Stomach smooth muscle (tissue), 2 donors: Measurements from ENCODE around the gene MYPOP.

Experiments
- H3K27ac ChIP-seq: one replicate; pipeline ENCODE4 v1.7.0; 2013; ENCODE audit warnings: mild to moderate bottlenecking, low read length, inconsistent platforms
- H3K27me3 ChIP-seq, 2 donors: one replicate each; pipeline ENCODE4 v1.7.0; 2013; ENCODE audit warnings: low read length in 2 of 2; ENCODE audit not compliant: insufficient read depth in 2 of 2, control insufficient read depth in 1 of 2
- H3K36me3 ChIP-seq, 2 donors: one replicate each; pipeline ENCODE4 v1.7.0; 2013; ENCODE audit warnings: low read length in 2 of 2; ENCODE audit not compliant: control insufficient read depth in 2 of 2, insufficient read depth in 2 of 2
- H3K4me1 ChIP-seq: one replicate; pipeline ENCODE4 v1.7.0; 2013; ENCODE audit warnings: low read length; ENCODE audit not compliant: control insufficient read depth, insufficient read depth
- H3K4me3 ChIP-seq, 2 donors: one replicate each; pipeline ENCODE4 v1.7.0; 2013; ENCODE audit warnings: low read length in 2 of 2
- H3K9ac ChIP-seq, 2 donors: one replicate each; pipeline ENCODE4 v1.7.0; 2013; ENCODE audit warnings: low read length in 2 of 2, mild to moderate bottlenecking in 1 of 2
- H3K9me3 ChIP-seq, 2 donors: one replicate each; pipeline ENCODE4 v1.7.0; 2013; ENCODE audit warnings: low read length in 2 of 2; ENCODE audit not compliant: control insufficient read depth in 2 of 2
- donor health status: healthy.
- donor health status: Pancreatic carcinoma.

Gene MYPOP

GRCh38 chr19:45882652-45883585 is 19.5 kb downstream of the MYPOP start:
- H3K36me3 ChIP-seq, result peaks cover 0 to 2% of the 10 kb centered on the region in 2 donors
- H3K4me3 ChIP-seq, result peak overlapping the region; percentile 25 to 60
- no peak overlapping the region for H3K27ac ChIP-seq
- H3K27me3 ChIP-seq, result peaks cover 0 to 6% of the 10 kb centered on the region in 2 donors
- peaks cover 46% of the 10 kb centered on the region for H3K4me1 ChIP-seq
- H3K9ac ChIP-seq, result peak overlapping the region; percentile 50 to 62
- no peaks in the 10 kb centered on the region for H3K9me3 ChIP-seq

GRCh38 chr19:45881909-45882528 is 20.4 kb downstream of the MYPOP start:
- Histone ChIP-seq H3K36me3 (peaks cover 0 to 2% of the 10 kb centered on the region in 2 donors), H3K9me3 (no peaks in the 10 kb centered on the region), H3K4me3 (peak overlapping the region in 1 of 2 donors; percentile 60), H3K9ac (peak overlapping the region; percentile 50 to 62), H3K27ac (no peak overlapping the region), H3K27me3 (peaks cover 0 to 10% of the 10 kb centered on the region in 2 donors), H3K4me1 (peaks cover 45% of the 10 kb centered on the region)

DNA sequence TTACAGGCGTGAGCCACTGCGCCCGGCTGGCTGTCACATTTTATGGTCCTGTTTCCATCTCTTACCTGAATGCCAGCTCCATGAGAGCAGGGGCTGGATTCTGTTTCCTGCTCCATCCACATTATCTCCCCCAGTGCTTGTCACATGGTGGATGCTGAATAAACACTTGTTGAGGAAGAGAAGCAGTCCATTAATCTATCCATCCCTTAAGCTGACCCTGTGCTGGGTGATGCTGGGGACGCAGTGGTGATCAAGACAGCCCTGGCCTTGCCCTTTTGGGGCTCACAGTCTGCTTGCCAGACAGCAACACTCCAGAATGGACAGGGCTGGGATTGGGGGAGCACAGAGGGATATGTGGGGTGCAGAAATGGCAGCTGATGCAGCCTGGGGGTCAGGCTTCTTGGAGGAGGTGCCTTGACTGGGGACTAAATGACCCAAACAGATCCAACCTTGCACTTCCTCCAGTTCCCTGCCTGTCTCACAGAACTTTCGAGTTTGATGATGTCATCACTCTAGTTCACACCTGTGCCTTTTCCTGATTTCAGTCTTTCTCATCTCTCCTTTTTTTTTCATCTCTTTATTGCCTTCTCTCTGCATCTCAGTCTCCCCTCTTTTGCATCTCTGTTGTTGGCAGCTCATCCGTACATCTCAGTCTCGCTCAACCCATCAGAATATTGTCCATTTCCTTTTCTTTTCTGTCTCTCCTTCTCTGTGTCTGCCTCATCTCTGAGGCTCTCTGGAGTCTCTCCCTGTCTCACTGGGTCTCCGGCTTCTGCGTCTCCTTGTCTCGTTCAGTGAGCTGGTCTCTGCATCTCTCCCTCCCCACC is 21.1 kb downstream of the MYPOP start:
- Histone ChIP-seq H3K27me3 (peaks cover 2 to 10% of the 10 kb centered on the region in 2 donors), H3K4me3 (no peak overlapping the region), H3K9me3 (no peaks in the 10 kb centered on the region), H3K9ac (no peak overlapping the region), H3K4me1 (peaks cover 45% of the 10 kb centered on the region), H3K36me3 (peaks cover 0 to 2% of the 10 kb centered on the region in 2 donors), H3K27ac (no peak overlapping the region)

DNA sequence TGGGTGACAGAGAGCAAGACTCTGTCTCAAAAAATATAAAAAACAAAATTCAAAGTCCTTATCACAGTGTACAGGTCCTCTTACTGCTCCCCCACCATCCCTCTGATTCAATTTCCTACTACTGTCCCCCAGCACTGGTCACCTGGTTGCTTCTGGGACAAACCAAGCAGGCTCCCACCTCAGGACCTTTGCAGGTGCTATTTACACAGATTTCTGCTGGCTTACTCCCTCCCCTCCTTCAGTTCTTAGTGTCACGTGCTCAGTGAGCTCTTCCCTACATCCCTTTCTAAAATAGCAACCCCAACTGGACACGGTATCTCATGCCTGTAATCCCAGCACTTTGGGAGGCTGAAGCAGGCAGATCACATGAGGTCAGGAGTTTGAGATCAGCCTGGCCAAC is 22.4 kb downstream of the MYPOP start:
- Histone ChIP-seq H3K27me3 (peaks cover 5 to 10% of the 10 kb centered on the region in 2 donors), H3K27ac (no peak overlapping the region), H3K4me3 (no peak overlapping the region), H3K9ac (no peak overlapping the region), H3K36me3 (peaks cover 0 to 2% of the 10 kb centered on the region in 2 donors), H3K4me1 (peaks cover 35% of the 10 kb centered on the region), H3K9me3 (no peaks in the 10 kb centered on the region)

- H3K27me3 ChIP-seq, result peaks cover 5 to 10% of the 10 kb centered on the region in 2 donors
- no peak overlapping the region for H3K27ac ChIP-seq
- no peak overlapping the region for H3K4me3 ChIP-seq
- peaks cover 26% of the 10 kb centered on the region for H3K4me1 ChIP-seq
- no peaks in the 10 kb centered on the region for H3K9me3 ChIP-seq
- H3K36me3 ChIP-seq, result no peaks in the 10 kb centered on the region
- H3K9ac ChIP-seq, result no peak overlapping the region
These were observed 23.4 kb downstream of the MYPOP start for GRCh38 chr19:45879055-45879454.

- no peak overlapping the region for H3K9ac ChIP-seq
- H3K36me3 ChIP-seq, result no peaks in the 10 kb centered on the region
- H3K9me3 ChIP-seq, result no peaks in the 10 kb centered on the region
- no peak overlapping the region for H3K4me3 ChIP-seq
- H3K27ac ChIP-seq, result no peak overlapping the region
- H3K4me1 ChIP-seq, result peaks cover 19% of the 10 kb centered on the region
- peaks cover 5 to 10% of the 10 kb centered on the region in 2 donors for H3K27me3 ChIP-seq
These were observed 24.2 kb downstream of the MYPOP start for GRCh38 chr19:45878043-45878794.

DNA sequence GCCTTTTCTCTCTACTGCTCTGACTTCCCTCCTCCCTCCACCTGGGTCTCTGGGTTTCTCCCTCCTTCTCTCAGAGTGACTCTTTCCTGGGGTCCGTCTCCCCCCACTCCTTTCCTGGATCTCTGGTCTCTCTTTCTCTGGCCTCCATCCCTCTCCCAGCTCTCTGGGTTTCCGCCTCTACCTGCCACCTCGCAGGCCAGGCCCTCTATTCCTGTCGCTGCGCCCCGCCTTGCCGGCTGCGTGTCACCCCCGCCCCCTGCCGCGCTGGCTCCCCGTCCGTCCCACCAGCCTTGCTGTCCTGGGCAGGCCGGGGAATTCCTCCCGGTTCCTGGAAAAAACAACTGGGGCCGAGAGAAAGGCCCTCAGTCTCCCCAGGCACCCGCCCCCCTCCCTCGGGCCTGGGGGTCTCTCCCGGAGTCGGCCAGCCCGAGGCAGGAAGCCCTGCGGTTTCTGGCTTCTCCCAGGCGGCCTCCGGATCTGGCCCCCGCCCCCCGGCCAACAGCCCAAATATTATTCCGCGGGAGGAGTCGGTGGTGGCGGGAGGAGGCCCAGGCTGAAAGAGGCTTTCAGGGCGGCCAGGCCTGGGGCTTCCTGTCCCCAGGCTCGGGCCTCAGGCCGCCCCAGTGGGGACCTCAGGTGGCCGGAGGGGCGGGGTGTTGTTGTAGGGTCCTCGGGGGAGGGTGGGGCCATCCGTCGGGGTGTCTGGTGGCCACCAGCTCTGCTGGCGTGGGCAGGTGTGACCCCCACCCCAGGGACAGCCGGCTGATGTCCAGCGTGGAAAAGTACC is 25.8 kb downstream of the MYPOP start:
- Histone ChIP-seq H3K36me3 (no peaks in the 10 kb centered on the region), H3K4me1 (peaks cover 6% of the 10 kb centered on the region), H3K27me3 (peaks cover 5 to 10% of the 10 kb centered on the region in 2 donors), H3K9ac (peak overlapping the region; percentile 35 to 36), H3K4me3 (peak overlapping the region in 1 of 2 donors; percentile 8), H3K27ac (no peak overlapping the region), H3K9me3 (no peaks in the 10 kb centered on the region)

DNA sequence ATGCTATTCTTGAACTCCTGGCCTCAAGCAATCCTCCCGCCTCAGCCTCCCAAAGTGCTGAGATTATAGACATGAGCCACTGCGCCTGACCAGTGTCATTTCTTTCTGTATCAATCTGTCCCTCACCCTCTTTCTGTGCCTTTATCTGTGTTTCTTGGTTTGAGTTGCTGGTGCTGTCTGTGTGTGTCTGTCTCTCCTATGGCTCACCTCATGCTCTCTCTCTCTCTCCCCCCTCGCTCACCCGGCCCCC is 26.3 kb downstream of the MYPOP start:
- Histone ChIP-seq H3K9ac (peak overlapping the region; percentile 35 to 36), H3K27me3 (peaks cover 5 to 10% of the 10 kb centered on the region in 2 donors), H3K36me3 (no peaks in the 10 kb centered on the region), H3K4me3 (no peak overlapping the region), H3K9me3 (no peaks in the 10 kb centered on the region), H3K4me1 (peaks cover 6% of the 10 kb centered on the region), H3K27ac (no peak overlapping the region)

- H3K4me1 ChIP-seq, result peaks cover 6% of the 10 kb centered on the region
These were observed 27.8 kb downstream of the MYPOP start for GRCh38 chr19:45874620-45874966.

More at GRCh38 chr19:45874620-45874966, 27.8 kb downstream of the MYPOP start:
- Histone ChIP-seq H3K9me3 (no peaks in the 10 kb centered on the region), H3K9ac (no peak overlapping the region), H3K27me3 (peaks cover 5 to 10% of the 10 kb centered on the region in 2 donors), H3K27ac (no peak overlapping the region), H3K4me3 (no peak overlapping the region), H3K36me3 (no peaks in the 10 kb centered on the region)
